ENCODE data around the gene FOXP1. TPM values are rescaled to one million over a fixed set of nuclear protein-coding genes. Genes with fewer than 3 reads are reported as not detected.

The FOXP1 gene
- total RNA-seq, 1 donor from 2014 or later, result 41.2 TPM

- Histone ChIP-seq H3K27ac (replicated peaks) (peak overlapping the region; percentile 36), H3K9me3 (replicated peaks) (peaks cover 7% of the 10 kb centered on the region), H3K4me1 (no peaks in the 10 kb centered on the region), H3K27me3 (ENCODE audit: low read depth) (no peaks in the 10 kb centered on the region), H3K4me3 (no peak overlapping the region), H3K36me3 (peaks cover 5% of the 10 kb centered on the region)
- DNase-seq, result no peak
- TF ChIP-seq, protein P1, sequence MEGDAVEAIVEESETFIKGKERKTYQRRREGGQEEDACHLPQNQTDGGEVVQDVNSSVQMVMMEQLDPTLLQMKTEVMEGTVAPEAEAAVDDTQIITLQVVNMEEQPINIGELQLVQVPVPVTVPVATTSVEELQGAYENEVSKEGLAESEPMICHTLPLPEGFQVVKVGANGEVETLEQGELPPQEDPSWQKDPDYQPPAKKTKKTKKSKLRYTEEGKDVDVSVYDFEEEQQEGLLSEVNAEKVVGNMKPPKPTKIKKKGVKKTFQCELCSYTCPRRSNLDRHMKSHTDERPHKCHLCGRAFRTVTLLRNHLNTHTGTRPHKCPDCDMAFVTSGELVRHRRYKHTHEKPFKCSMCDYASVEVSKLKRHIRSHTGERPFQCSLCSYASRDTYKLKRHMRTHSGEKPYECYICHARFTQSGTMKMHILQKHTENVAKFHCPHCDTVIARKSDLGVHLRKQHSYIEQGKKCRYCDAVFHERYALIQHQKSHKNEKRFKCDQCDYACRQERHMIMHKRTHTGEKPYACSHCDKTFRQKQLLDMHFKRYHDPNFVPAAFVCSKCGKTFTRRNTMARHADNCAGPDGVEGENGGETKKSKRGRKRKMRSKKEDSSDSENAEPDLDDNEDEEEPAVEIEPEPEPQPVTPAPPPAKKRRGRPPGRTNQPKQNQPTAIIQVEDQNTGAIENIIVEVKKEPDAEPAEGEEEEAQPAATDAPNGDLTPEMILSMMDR (IDR thresholded peaks at IDR 0.05; ENCODE audit: borderline replicate concordance), result no peak
- intact Hi-C loops (cut with micrococcal nuclease), result no loop called here
Measured at GRCh38 chr3:71345429-71346040, 238.0 kb downstream of the FOXP1 start.

DNA sequence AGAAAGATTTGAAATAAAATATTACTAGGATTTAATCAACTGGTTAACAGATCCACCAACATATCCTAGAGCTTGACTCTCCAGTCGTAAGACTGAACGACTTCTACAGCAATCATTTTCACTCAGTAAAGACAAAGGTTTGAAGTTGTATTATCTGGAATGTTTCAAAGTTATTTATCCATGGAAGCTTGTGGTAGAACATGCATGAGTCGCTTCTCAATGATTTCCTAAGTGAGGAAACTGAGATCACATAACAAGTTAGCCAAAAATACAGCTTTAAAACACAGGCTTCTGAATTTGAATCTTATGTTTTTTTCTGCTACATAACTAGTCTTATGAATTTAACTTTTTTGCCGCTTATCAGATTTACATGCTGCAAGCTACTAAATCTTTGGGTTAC is 241.8 kb downstream of the FOXP1 start:
- H3K27ac ChIP-seq (replicated peaks), result no peak overlapping the region
- no peak overlapping the region for H3K4me3 ChIP-seq
- TF ChIP-seq, protein P1 (IDR thresholded peaks at IDR 0.05; ENCODE audit: borderline replicate concordance), result no peak
- no peaks in the 10 kb centered on the region for H3K4me1 ChIP-seq
- H3K36me3 ChIP-seq, result peaks cover 5% of the 10 kb centered on the region
- intact Hi-C loops (cut with micrococcal nuclease), result no loop called here
- H3K9me3 ChIP-seq (replicated peaks), result peaks cover 7% of the 10 kb centered on the region
- no peak for DNase-seq
- H3K27me3 ChIP-seq (ENCODE audit: low read depth), result no peaks in the 10 kb centered on the region

DNA sequence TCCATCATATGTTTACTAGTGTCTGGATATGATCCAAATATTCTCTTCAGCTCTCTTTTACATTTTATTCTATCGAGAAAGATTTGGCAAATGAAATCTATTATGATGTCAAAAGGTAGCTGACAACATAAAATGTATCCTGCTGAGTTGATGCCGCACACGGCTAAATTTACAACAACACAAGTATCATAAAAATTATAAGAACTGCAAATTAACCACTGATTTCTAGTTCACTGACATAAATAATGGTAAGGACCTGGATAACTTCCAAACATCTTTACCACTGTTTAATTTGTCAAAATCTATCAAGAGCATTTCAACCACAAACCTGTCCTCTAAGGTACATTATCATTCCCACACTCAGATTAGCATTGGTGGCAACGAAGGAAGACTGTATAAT is 244.5 kb downstream of the FOXP1 start:
- no peak overlapping the region for H3K27ac ChIP-seq (replicated peaks)
- DNase-seq, result no peak

DNA sequence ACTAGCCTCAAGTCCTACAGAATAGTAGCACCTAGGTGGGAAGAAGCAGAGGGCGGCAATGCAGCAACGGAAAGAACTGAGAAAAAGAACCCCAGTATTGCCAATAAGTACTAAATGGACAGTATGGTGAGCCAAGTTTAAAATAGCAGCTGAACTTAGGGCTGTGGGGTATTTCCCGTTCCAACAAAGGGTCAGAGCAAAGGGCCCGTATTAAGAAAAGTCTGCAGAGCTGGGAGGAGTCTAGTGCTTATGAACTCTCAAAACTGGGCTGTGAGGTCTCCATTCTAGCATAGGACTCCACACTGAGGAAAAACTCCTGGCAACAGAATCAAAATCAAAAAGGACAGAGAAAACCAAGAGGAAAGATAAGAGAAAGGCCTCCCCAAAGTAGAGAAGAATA is 250.7 kb downstream of the FOXP1 start:
- DNase-seq, result no peak
- Histone ChIP-seq H3K4me3 (no peak overlapping the region), H3K27ac (replicated peaks) (no peak overlapping the region), H3K27me3 (ENCODE audit: low read depth) (no peaks in the 10 kb centered on the region), H3K9me3 (replicated peaks) (no peaks in the 10 kb centered on the region), H3K36me3 (peaks cover 4% of the 10 kb centered on the region), H3K4me1 (peaks cover 8% of the 10 kb centered on the region)
- intact Hi-C loops (cut with micrococcal nuclease), result no loop called here
- TF ChIP-seq, protein P1 (IDR thresholded peaks at IDR 0.05; ENCODE audit: borderline replicate concordance), result no peak

More for the DNA sequence above, 244.5 kb downstream of the FOXP1 start:
- Histone ChIP-seq H3K4me1 (no peaks in the 10 kb centered on the region), H3K27me3 (ENCODE audit: low read depth) (no peaks in the 10 kb centered on the region), H3K9me3 (replicated peaks) (peaks cover 7% of the 10 kb centered on the region), H3K4me3 (no peak overlapping the region), H3K36me3 (peaks cover 5% of the 10 kb centered on the region)
- TF ChIP-seq, protein P1 (IDR thresholded peaks at IDR 0.05; ENCODE audit: borderline replicate concordance), result no peak
- intact Hi-C loops (cut with micrococcal nuclease), result no loop called here

DNA sequence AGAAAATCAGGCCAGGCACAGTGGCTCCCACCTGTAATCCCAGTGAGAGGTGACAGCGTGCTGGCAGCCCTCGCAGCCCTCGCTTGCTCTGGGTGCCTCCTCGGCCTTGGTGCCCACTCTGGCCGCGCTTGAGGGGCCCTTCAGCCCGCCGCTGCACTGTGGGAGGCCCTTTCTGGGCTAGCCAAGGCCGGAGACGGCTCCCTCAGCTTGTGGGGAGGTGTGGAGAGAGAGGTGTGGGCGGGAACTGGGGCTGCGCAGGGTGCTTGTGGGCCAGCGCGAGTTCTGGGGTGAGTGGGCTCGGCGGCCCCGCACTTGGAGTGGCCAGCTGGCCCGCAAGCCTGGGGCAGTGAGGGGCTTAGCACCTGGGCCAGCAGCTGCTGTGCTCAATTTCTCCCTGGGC is 252.6 kb downstream of the FOXP1 start:
- DNase-seq, result no peak
- H3K36me3 ChIP-seq, result peaks cover 4% of the 10 kb centered on the region
- intact Hi-C loops (cut with micrococcal nuclease), result no loop called here
- TF ChIP-seq, protein P1 (IDR thresholded peaks at IDR 0.05; ENCODE audit: borderline replicate concordance), result no peak
- H3K4me3 ChIP-seq, result no peak overlapping the region
- no peaks in the 10 kb centered on the region for H3K9me3 ChIP-seq (replicated peaks)
- H3K27ac ChIP-seq (replicated peaks), result no peak overlapping the region
- peaks cover 8% of the 10 kb centered on the region for H3K4me1 ChIP-seq
- H3K27me3 ChIP-seq (ENCODE audit: low read depth), result no peaks in the 10 kb centered on the region
